Measurements from ENCODE around the gene PSD. TPM values are rescaled to one million over a fixed set of nuclear protein-coding genes. Genes with fewer than 3 reads are reported as not detected.
A peak's percentile ranks its signal among the peaks of the same experiment; 100 is the strongest.

The PSD gene
- total and polyA plus RNA-seq, 2 donors from 2014 or later = 1.2 to 2.2 TPM

GRCh38 chr10:102450124-102450373, 31.5 kb upstream of the PSD start:
- no peak for DNase-seq
- H3K9ac ChIP-seq (ENCODE audit: low read length in 3 of 3) = peak overlapping the region; percentile 40 to 66 (median 50)
- no peaks in the 10 kb centered on the region for H3K27me3 ChIP-seq (ENCODE audit: control insufficient read depth, insufficient read depth, low read length)
- H3K9me3 ChIP-seq (ENCODE audit: control insufficient read depth in 2 of 3, insufficient read depth in 1 of 3, low read length in 3 of 3) = no peaks in the 10 kb centered on the region
- FAIRE-seq = no peak
- peaks cover 0 to 15% (median 5%) of the 10 kb centered on the region in 3 donors for H3K4me1 ChIP-seq (ENCODE audit: control insufficient read depth in 2 of 3, insufficient read depth in 2 of 3, low read depth in 1 of 3, low read length in 3 of 3)
- H3K27ac ChIP-seq (ENCODE audit: low read depth in 2 of 2, low read length in 2 of 2) = peak overlapping the region; percentile 87
- H3K36me3 ChIP-seq (ENCODE audit: control insufficient read depth in 2 of 3, insufficient read depth in 3 of 3, low read length in 3 of 3) = no peaks in the 10 kb centered on the region
- H3K4me3 ChIP-seq (ENCODE audit: low read length in 3 of 3) = peak overlapping the region; percentile 75 to 84 (median 75)
- intact Hi-C loops (cut with DNase I) = no loop called here
- no peak for TF ChIP-seq CTCF (IDR thresholded peaks at IDR 0.05; ENCODE audit: borderline replicate concordance, extremely low read depth, insufficient read depth)

- Histone ChIP-seq H3K9me3 (ENCODE audit: control insufficient read depth in 2 of 3, insufficient read depth in 1 of 3, low read length in 3 of 3) (no peaks in the 10 kb centered on the region), H3K27ac (ENCODE audit: low read depth in 2 of 2, low read length in 2 of 2) (peak overlapping the region; percentile 87), H3K27me3 (ENCODE audit: control insufficient read depth, insufficient read depth, low read length) (no peaks in the 10 kb centered on the region), H3K4me1 (ENCODE audit: control insufficient read depth in 2 of 3, insufficient read depth in 2 of 3, low read depth in 1 of 3, low read length in 3 of 3) (peaks cover 0 to 15% (median 5%) of the 10 kb centered on the region in 3 donors), H3K4me3 (ENCODE audit: low read length in 3 of 3) (peak overlapping the region; percentile 75 to 84 (median 75)), H3K36me3 (ENCODE audit: control insufficient read depth in 2 of 3, insufficient read depth in 3 of 3, low read length in 3 of 3) (no peaks in the 10 kb centered on the region), H3K9ac (ENCODE audit: low read length in 3 of 3) (peak overlapping the region; percentile 40 to 73 (median 50))
- intact Hi-C loops (cut with DNase I) = no loop called here
- TF ChIP-seq CTCF (IDR thresholded peaks at IDR 0.05; ENCODE audit: borderline replicate concordance, extremely low read depth, insufficient read depth) = no peak
- FAIRE-seq (peak; percentile 49), DNase-seq (peak; percentile 87 to 93 (median 92))
Observed at GRCh38 chr10:102449321-102450123, 30.9 kb upstream of the PSD start.

- no peak for FAIRE-seq
Observed at GRCh38 chr10:102444851-102445250, 26.3 kb upstream of the PSD start.

More at GRCh38 chr10:102444851-102445250, 26.3 kb upstream of the PSD start:
- no peak for TF ChIP-seq CTCF (IDR thresholded peaks at IDR 0.05; ENCODE audit: borderline replicate concordance, extremely low read depth, insufficient read depth)
- DNase-seq = no peak
- Histone ChIP-seq H3K4me1 (ENCODE audit: control insufficient read depth in 2 of 3, insufficient read depth in 2 of 3, low read depth in 1 of 3, low read length in 3 of 3) (peaks cover 0 to 5% (median 4%) of the 10 kb centered on the region in 3 donors), H3K27ac (ENCODE audit: low read depth in 2 of 2, low read length in 2 of 2) (no peak overlapping the region), H3K4me3 (ENCODE audit: low read length in 3 of 3) (no peak overlapping the region), H3K9ac (ENCODE audit: low read length in 3 of 3) (no peak overlapping the region), H3K27me3 (ENCODE audit: control insufficient read depth, insufficient read depth, low read length) (no peaks in the 10 kb centered on the region), H3K9me3 (ENCODE audit: control insufficient read depth in 2 of 3, insufficient read depth in 1 of 3, low read length in 3 of 3) (no peaks in the 10 kb centered on the region), H3K36me3 (ENCODE audit: control insufficient read depth in 2 of 3, insufficient read depth in 3 of 3, low read length in 3 of 3) (no peaks in the 10 kb centered on the region)
- intact Hi-C loops (cut with DNase I) = no loop called here

Measured in kidney (tissue), 14 donors.